IMR-90 (cell line): ENCODE data around the gene ATP1A4. TPM values are rescaled to one million over a fixed set of nuclear protein-coding genes. Genes with fewer than 3 reads are reported as not detected.

Source experiments
- ATAC-seq: fragments of 200-7000 bp; cut with Tn5 transposase; 2 replicates; pipeline ENCODE4 v1.9.1; 2020; ENCODE audit warnings: low read depth, mild to moderate bottlenecking, moderate library complexity
- BruUV-seq: library from RNA; stranded (reverse); fragments of 400-500 nt; replicated peaks from 2 replicates; lab custom pipeline; 2021; lab: Mats Ljungman, UMichigan
- CTCF ChIA-PET: fragments of 300-600 bp; formaldehyde crosslinking; extraction: SDS; loops from one replicate; lab custom pipeline; 2021; ENCODE audit warnings: antibody characterized with exemption; lab: Yijun Ruan, JAX
- POLR2A ChIA-PET: fragments of 300-600 bp; sonication (Branson Sonifier 250); formaldehyde crosslinking; loops from one replicate; lab custom pipeline; 2022; ENCODE audit warnings: antibody characterized with exemption; ENCODE audit not compliant: unreplicated experiment; lab: Charles Lee
- DNase-seq: peaks from one replicate; pipeline ENCODE4 v3.0.0; 2013
- H2AFZ ChIP-seq: replicated peaks from 2 replicates; pipeline ENCODE3; 2013; ENCODE audit warnings: low read length, mild to moderate bottlenecking; ENCODE audit not compliant: poor library complexity
- H2AK5ac ChIP-seq: 2 replicates; pipeline ENCODE4 v1.6.1; 2013; ENCODE audit warnings: low read depth, low read length, inconsistent platforms
- H2AK9ac ChIP-seq: replicated peaks from 2 replicates; pipeline ENCODE3; 2013; ENCODE audit warnings: mild to moderate bottlenecking, low read depth, low read length, moderate library complexity; ENCODE audit not compliant: poor library complexity
- H2BK120ac ChIP-seq: 2 replicates; pipeline ENCODE4 v1.6.1; 2013; ENCODE audit warnings: low read depth, low read length, inconsistent platforms
- H2BK15ac ChIP-seq: 3 replicates; pipeline ENCODE4 v1.6.1; 2013; ENCODE audit warnings: low read depth, low read length, inconsistent platforms
- H2BK20ac ChIP-seq: 2 replicates; pipeline ENCODE4 v1.6.1; 2013; ENCODE audit warnings: low read depth, mild to moderate bottlenecking, inconsistent platforms, low read length, moderate library complexity
- H2BK5ac ChIP-seq: 2 replicates; pipeline ENCODE4 v1.6.1; 2013; ENCODE audit warnings: mild to moderate bottlenecking, low read depth, low read length, inconsistent platforms; ENCODE audit not compliant: poor library complexity, severe bottlenecking
- H3K14ac ChIP-seq: replicated peaks from 2 replicates; pipeline ENCODE4 v1.6.1; 2013; ENCODE audit warnings: low read depth, low read length, inconsistent platforms
- H3K18ac ChIP-seq: 2 replicates; pipeline ENCODE4 v1.6.1; 2013; ENCODE audit warnings: low read depth, low read length, control low read depth
- H3K23ac ChIP-seq: 2 replicates; pipeline ENCODE4 v1.6.1; 2013; ENCODE audit warnings: low read depth, low read length, inconsistent platforms
- H3K27ac ChIP-seq: 2 replicates; pipeline ENCODE4 v1.5.1; 2013; ENCODE audit warnings: mild to moderate bottlenecking, control low read depth, low read length; ENCODE audit not compliant: insufficient read depth
- H3K27me3 ChIP-seq: 2 replicates; pipeline ENCODE4 v1.6.1; 2013; ENCODE audit warnings: low read length; ENCODE audit not compliant: control insufficient read depth, insufficient read depth
- H3K36me3 ChIP-seq: 2 replicates; pipeline ENCODE4 v1.6.1; 2013; ENCODE audit warnings: low read length, mixed read lengths; ENCODE audit not compliant: control insufficient read depth, insufficient read depth
- H3K4ac ChIP-seq: 2 replicates; pipeline ENCODE4 v1.6.1; 2013; ENCODE audit warnings: low read depth, low read length, inconsistent platforms
- H3K4me1 ChIP-seq: 2 replicates; pipeline ENCODE4 v1.6.1; 2013; ENCODE audit warnings: low read length, mixed read lengths; ENCODE audit not compliant: control insufficient read depth, insufficient read depth
- H3K4me2 ChIP-seq: 2 replicates; pipeline ENCODE4 v1.6.1; 2013; ENCODE audit warnings: low read depth, mild to moderate bottlenecking, control low read depth, low read length, moderate library complexity
- H3K4me3 ChIP-seq: 2 replicates; pipeline ENCODE4 v1.5.1; 2013; ENCODE audit warnings: low read depth, mild to moderate bottlenecking, control low read depth, low read length, moderate library complexity; ENCODE audit not compliant: insufficient read depth
- H3K56ac ChIP-seq: 2 replicates; pipeline ENCODE4 v1.6.1; 2013; ENCODE audit warnings: low read length, inconsistent platforms; ENCODE audit not compliant: insufficient read depth; ENCODE audit errors: extremely low read depth
- H3K79me1 ChIP-seq, 2 experiments: 2 replicates each; pipeline ENCODE4 v1.6.1; 2013; ENCODE audit warnings: low read length in 2 of 2, inconsistent platforms in 1 of 2, low read depth in 1 of 2
- H3K9ac ChIP-seq: 2 replicates; pipeline ENCODE4 v1.6.1; 2013; ENCODE audit warnings: low read depth, low read length, control low read depth
- H3K9me1 ChIP-seq: 2 replicates; pipeline ENCODE4 v1.6.1; 2013; ENCODE audit warnings: low read length, inconsistent platforms; ENCODE audit not compliant: insufficient read depth
- H3K9me3 ChIP-seq: 2 replicates; pipeline ENCODE4 v1.6.1; 2013; ENCODE audit warnings: low read length; ENCODE audit not compliant: control insufficient read depth, insufficient read depth
- H4K20me1 ChIP-seq: 2 replicates; pipeline ENCODE4 v1.6.1; 2013; ENCODE audit warnings: low read length, inconsistent platforms; ENCODE audit not compliant: insufficient read depth
- H4K5ac ChIP-seq: 2 replicates; pipeline ENCODE4 v1.6.1; 2013; ENCODE audit warnings: mild to moderate bottlenecking, low read depth, low read length, control low read depth
- H4K8ac ChIP-seq, 2 experiments: 2 replicates each; pipeline ENCODE4 v1.6.1; 2013; ENCODE audit warnings: low read depth in 2 of 2, low read length in 2 of 2, control low read depth in 1 of 2, inconsistent platforms in 1 of 2
- H4K91ac ChIP-seq: 2 replicates; pipeline ENCODE4 v1.6.1; 2013; ENCODE audit warnings: low read depth, low read length, inconsistent platforms; ENCODE audit not compliant: insufficient read depth
- BHLHE40 ChIP-seq: fragments of 150-350 bp; IDR thresholded peaks from 2 replicates; pipeline ENCODE4 v1.6.1; 2016; ENCODE audit warnings: mild to moderate bottlenecking, low read depth, low read length
- CEBPB ChIP-seq: IDR thresholded peaks from 2 replicates; pipeline ENCODE4 v1.6.1; 2012; ENCODE audit warnings: low read depth, low read length, improper control_type of control experiment
- MAFK ChIP-seq: IDR thresholded peaks from 2 replicates; pipeline ENCODE4 v1.6.1; 2012; ENCODE audit warnings: low read depth, low read length, improper control_type of control experiment
- MXI1 ChIP-seq: IDR thresholded peaks from 2 replicates; pipeline ENCODE4 v1.6.1; 2012; ENCODE audit warnings: low read depth, mild to moderate bottlenecking, low read length, moderate library complexity, borderline replicate concordance
- RFX5 ChIP-seq: IDR thresholded peaks from 2 replicates; pipeline ENCODE4 v1.8.0; 2012; ENCODE audit warnings: low read depth, mild to moderate bottlenecking, low read length, moderate library complexity
- SMC3 ChIP-seq: fragments of 150-350 bp; IDR thresholded peaks from 2 replicates; pipeline ENCODE4 v1.6.1; 2016; ENCODE audit warnings: low read depth, mild to moderate bottlenecking, antibody characterized with exemption, low read length, moderate library complexity
- WGBS, 2 experiments: methylation state at CpG; one replicate each; pipeline versions ENCODE4 v1.1.5 to v1.1.7; 2013; ENCODE audit warnings: missing lambda C conversion rate in 2 of 2; ENCODE audit not compliant: insufficient read length in 1 of 2; ENCODE audit errors: extremely low coverage in 2 of 2; 5-methylcytosine and 5-hydroxymethylcytosine counted together
- dilution Hi-C: fragments of 300-500 bp; cut with HindIII; formaldehyde crosslinking; loops from one replicate; pipeline ENCODE4 v1.14.3; 2018; ENCODE audit warnings: low sequenced_read_pairs; ENCODE audit not compliant: unreplicated experiment
- in situ Hi-C: fragments of 300-500 bp; cut with MboI; formaldehyde crosslinking; loops from 3 replicates; pipeline ENCODE4 v1.14.3; 2019; ENCODE audit warnings: low sequenced_read_pairs, inconsistent platforms, mixed read lengths
- intact Hi-C: fragments of 100-400 bp; cut with micrococcal nuclease; formaldehyde crosslinking; loops from 2 replicates; pipeline ENCODE4 v1.10.0; 2022
- polyA plus RNA-seq, 3 experiments: library from polyadenylated mRNA; depleted of rRNA; stranded (reverse); fragments of >200 nt; gene quantifications; 2 replicates each; pipeline ENCODE4 v1.2.3, GENCODE V29; 2012; ENCODE audit warnings: low replicate concordance in 1 of 3
- total RNA-seq: library from RNA; depleted of rRNA; stranded (reverse); fragments of >200 nt; gene quantifications from 2 replicates; pipeline ENCODE4 v1.2.3, GENCODE V29; 2012

The ATP1A4 gene
- total and polyA plus RNA-seq, 2 of the 4 experiments (the other 2 are of a cell fraction): not detected

DNA sequence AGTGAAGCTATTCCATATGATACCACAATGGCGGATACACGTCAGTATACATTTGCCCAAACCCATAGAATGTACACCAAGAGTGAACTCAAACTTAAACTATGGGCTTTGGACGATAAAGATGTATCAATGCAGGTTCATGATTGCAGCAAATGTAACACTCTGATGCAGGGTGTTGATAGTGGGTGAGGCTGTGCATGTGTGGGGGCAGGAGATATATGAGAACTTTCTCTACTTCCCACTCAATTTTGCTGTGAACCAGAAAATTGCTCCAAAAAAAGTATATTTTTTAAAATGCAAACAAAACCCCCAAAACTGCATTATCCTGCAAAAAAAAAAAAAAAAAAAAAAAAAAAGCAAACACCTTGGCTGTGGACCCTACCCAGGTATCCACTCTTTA lies 32.5 kb upstream of the ATP1A4 start:
- intact Hi-C loops: no loop called here
- CTCF ChIA-PET: no interaction called here

More for the DNA sequence above, 32.5 kb upstream of the ATP1A4 start:
- Histone ChIP-seq H4K91ac (no peak overlapping the region), H2BK15ac (no peak overlapping the region), H4K8ac (no peak overlapping the region), H4K20me1 (no peaks in the 10 kb centered on the region), H3K56ac (no peak overlapping the region), H3K23ac (no peak overlapping the region), H3K27ac (no peak overlapping the region), H2AK9ac (no peak overlapping the region), H3K4me3 (no peak overlapping the region), H2AFZ (no peak overlapping the region), H3K36me3 (no peaks in the 10 kb centered on the region), H3K4ac (no peak overlapping the region), H2AK5ac (no peak overlapping the region), H3K9me3 (no peaks in the 10 kb centered on the region), H3K4me2 (no peak overlapping the region), H3K9ac (no peak overlapping the region), H3K79me1 (no peaks in the 10 kb centered on the region), H3K4me1 (peaks cover 18% of the 10 kb centered on the region), H3K27me3 (peaks cover 40% of the 10 kb centered on the region), H2BK120ac (no peak overlapping the region), H4K5ac (no peak overlapping the region), H2BK20ac (no peak overlapping the region), H3K9me1 (peaks cover 5% of the 10 kb centered on the region), H2BK5ac (no peak overlapping the region), H3K18ac (no peak overlapping the region), H3K14ac (no peak overlapping the region)
- DNase-seq: no peak
- POLR2A ChIA-PET: no interaction called here
- ATAC-seq: no peak
- no TSS peak for BruUV-seq
- dilution Hi-C loops (no loop called here), in situ Hi-C loops (no loop called here)
- WGBS, 2 experiments: no CpG with 5 or more reads among the region's 3 CpGs
- TF ChIP-seq SMC3 (no peak), MXI1 (no peak), CEBPB (no peak), MAFK (no peak), BHLHE40 (no peak), RFX5 (no peak)
